Motor neuron (in vitro differentiated cells): ENCODE measurements around the gene DAPK3. TPM values are rescaled to one million over a fixed set of nuclear protein-coding genes. Genes with fewer than 3 reads are reported as not detected.
"Not testable (repeated sequence)": the region's sequence is repeated elsewhere in the genome, so short reads cannot be mapped to it uniquely, and the experiment has no call there.

ENCODE experiments used
- ATAC-seq, 8 experiments: fragments of 200-7000 bp; cut with Tn5 transposase; replicated peaks in 6 of 8; 2 replicates each; pipeline ENCODE4 v1.8.0; 2021; ENCODE audit warnings: mild to moderate bottlenecking in 8 of 8, moderate library complexity in 8 of 8
- H3K27ac ChIP-seq, 2 donors: fragments of 250-450 bp; sonication (Bioruptor Pico); 2 replicates each; pipeline ENCODE4 v1.9.0; 2021; ENCODE audit warnings: antibody characterized with exemption in 2 of 2, mild to moderate bottlenecking in 2 of 2, moderate library complexity in 1 of 2
- H3K4me1 ChIP-seq, 2 donors: fragments of 250-450 bp; sonication (Bioruptor Pico); replicated peaks in 1 of 2; 2 replicates each; pipeline ENCODE4 v1.6.1; 2021; ENCODE audit warnings: antibody characterized with exemption in 2 of 2, mild to moderate bottlenecking in 2 of 2, moderate library complexity in 1 of 2
- H3K4me3 ChIP-seq, 5 donors: fragments of 250-450 bp; sonication (Bioruptor Pico); 2 replicates each; pipeline ENCODE4 v1.9.0; 2021; ENCODE audit warnings: antibody characterized with exemption in 5 of 5, mild to moderate bottlenecking in 5 of 5, moderate library complexity in 4 of 5
- WGBS, 10 experiments: fragments of 450-650 bp; shearing (Covaris generic); methylation state at CpG; one replicate each; pipeline ENCODE4 v1.0.0; 2022; 5-methylcytosine and 5-hydroxymethylcytosine counted together
- in situ Hi-C, 9 experiments: fragments of 400-800 bp; cut with MboI; loops; one replicate each; pipeline ENCODE4 v1.15.0; 2021; ENCODE audit warnings: low sequenced_read_pairs in 9 of 9, low pct_unique_long_range_greater_than_20kb in 2 of 9; ENCODE audit not compliant: unreplicated experiment in 9 of 9
- total RNA-seq, 8 experiments: library from RNA; unstranded; fragments of 300-600 nt; gene quantifications; 2 replicates each; pipeline versions ENCODE4 v1.2.3 to v1.2.4, GENCODE V29; 2022

Gene DAPK3
- total RNA-seq, 8 experiments from 2014 or later, result 42.4 to 63.4 (median 50.8) TPM

GRCh38 chr19:3952755-3953276 is 18.1 kb downstream of the DAPK3 start:
- 75 to 100% (median 87%) methylated on average over 1 to 8 of the region's 9 CpGs; no CpG with 5 or more reads in 1 of the 10 experiments for WGBS, 10 experiments
- in situ Hi-C loops, H3K4me3 ChIP-seq, H3K4me1 ChIP-seq, H3K27ac ChIP-seq: not testable (repeated sequence)
- ATAC-seq, result peak in 2 of 8 experiments; percentile 6 to 11

DNA sequence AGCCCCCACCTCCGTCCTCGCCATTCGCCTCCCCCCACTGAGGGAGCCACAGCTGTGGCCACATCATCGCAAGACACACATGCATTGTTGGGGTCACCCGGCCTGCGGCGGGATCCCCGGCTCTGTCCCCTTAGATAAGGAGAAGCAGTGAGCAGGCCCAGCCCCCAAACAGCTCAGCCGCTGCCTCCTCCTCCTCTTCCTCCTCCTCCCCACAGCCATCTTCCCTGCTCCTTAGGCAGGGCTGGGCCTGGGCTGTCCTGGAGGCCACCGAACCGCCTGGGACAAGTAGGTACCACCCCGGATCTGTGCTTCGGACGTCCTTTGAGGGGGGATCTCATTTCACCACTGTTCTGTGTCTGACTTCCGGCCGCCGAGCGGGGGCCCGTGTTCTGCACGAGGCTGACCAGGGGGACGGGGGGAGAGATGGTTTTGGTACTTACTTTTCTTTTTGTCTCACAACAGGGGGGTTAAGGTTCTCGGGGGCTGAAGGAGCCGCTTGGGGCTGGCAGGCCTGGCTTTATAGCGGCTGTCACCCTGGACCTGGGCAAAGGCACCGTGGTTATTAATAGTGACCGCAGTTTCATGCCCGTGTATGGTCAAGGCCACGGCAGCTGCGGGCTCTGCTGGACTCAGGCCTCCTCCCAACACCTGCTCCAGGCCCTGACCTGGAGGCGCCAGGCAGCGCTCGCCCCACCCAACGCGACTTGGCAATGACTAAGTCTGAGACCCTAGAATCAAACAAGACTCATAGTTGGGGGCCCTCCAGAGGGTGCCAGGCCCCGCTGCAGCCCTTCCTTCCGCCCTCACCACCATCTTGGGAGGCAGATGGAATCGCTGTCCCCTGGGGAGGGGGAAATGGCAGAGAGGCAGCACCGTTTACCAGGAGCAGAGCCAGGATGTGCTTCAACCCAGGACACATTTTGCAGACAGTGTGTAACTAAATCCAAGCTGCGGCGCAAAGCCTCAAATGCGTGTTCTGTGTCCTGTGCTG is 19.7 kb downstream of the DAPK3 start:
- peak in 7 of 8 experiments; percentile 6 to 50 (median 33) for ATAC-seq
- in situ Hi-C loops, result no loop called here
- Histone ChIP-seq H3K27ac (no peak overlapping the region), H3K4me1 (peaks cover 0 to 6% of the 10 kb centered on the region in 2 donors), H3K4me3 (no peak overlapping the region)
- WGBS, 10 experiments, result 0 to 83% (median 74%) methylated on average over 1 to 10 of the region's 41 CpGs; no CpG with 5 or more reads in 5 of the 10 experiments

- no peak overlapping the region for H3K4me3 ChIP-seq
- H3K27ac ChIP-seq, result no peak overlapping the region
- peak in 5 of 8 experiments; percentile 11 to 47 (median 22) for ATAC-seq
- in situ Hi-C loops, result no loop called here
- H3K4me1 ChIP-seq, result peaks cover 0 to 6% of the 10 kb centered on the region in 2 donors
- no CpG with 5 or more reads among the region's 20 CpGs for WGBS, 10 experiments
Measured at GRCh38 chr19:3949997-3950859, 20.7 kb downstream of the DAPK3 start.

DNA sequence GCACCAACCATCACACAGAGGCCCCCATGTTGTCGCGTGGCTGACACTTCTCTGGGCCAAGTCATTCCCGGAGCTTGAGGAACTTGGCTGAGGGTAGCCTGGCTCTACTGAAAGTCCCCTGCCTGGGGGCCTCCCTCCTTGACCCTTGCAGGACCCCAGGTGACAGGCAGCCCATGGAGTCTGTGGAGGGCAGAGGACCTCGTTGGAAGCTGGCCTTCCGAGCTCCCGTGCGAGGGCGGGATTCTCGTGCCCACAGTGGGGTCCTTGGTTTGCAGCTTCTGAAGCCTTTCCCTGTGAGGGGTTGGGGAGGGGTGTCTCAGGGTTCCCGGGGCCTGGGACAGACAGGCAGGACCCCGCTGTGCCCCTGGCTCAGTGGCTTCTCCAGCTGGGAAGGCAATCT is 21.6 kb downstream of the DAPK3 start:
- 60 to 80% methylated on average over 1 to 6 of the region's 11 CpGs; no CpG with 5 or more reads in 8 of the 10 experiments for WGBS, 10 experiments
- peak in 1 of 8 experiments; percentile 1 for ATAC-seq
- Histone ChIP-seq H3K4me3 (no peak overlapping the region), H3K27ac (no peak overlapping the region), H3K4me1 (peaks cover 0 to 6% of the 10 kb centered on the region in 2 donors)
- in situ Hi-C loops, result no loop called here

GRCh38 chr19:3947316-3947933 is 23.5 kb downstream of the DAPK3 start:
- WGBS, 10 experiments, result 70 to 97% (median 89%) methylated on average over 3 to 11 of the region's 15 CpGs
- H3K4me1 ChIP-seq, H3K27ac ChIP-seq, H3K4me3 ChIP-seq, ATAC-seq, in situ Hi-C loops: not testable (repeated sequence)

- ATAC-seq, result peak in 1 of 8 experiments; percentile 18
- in situ Hi-C loops, result no loop called here
- WGBS, 10 experiments, result 0 to 63% (median 20%) methylated on average over 1 of the region's 2 CpGs; no CpG with 5 or more reads in 5 of the 10 experiments
- Histone ChIP-seq H3K4me3 (no peak overlapping the region), H3K27ac (no peak overlapping the region), H3K4me1 (no peaks in the 10 kb centered on the region)
Measured at GRCh38 chr19:3945838-3946237, 25.1 kb downstream of the DAPK3 start.

- H3K4me3 ChIP-seq, result no peak overlapping the region
- WGBS, 10 experiments, result 67 to 100% (median 84%) methylated on average over 1 to 7 of the region's 11 CpGs
- in situ Hi-C loops, result no loop called here
- no peak overlapping the region for H3K27ac ChIP-seq
- H3K4me1 ChIP-seq, result no peaks in the 10 kb centered on the region
- no peak for ATAC-seq
Measured at GRCh38 chr19:3944018-3944721, 26.7 kb downstream of the DAPK3 start.

GRCh38 chr19:3942790-3943409 is 28.0 kb downstream of the DAPK3 start:
- WGBS, 10 experiments, result 55 to 90% (median 79%) methylated on average over 1 to 8 of the region's 8 CpGs; no CpG with 5 or more reads in 3 of the 10 experiments
- no peak overlapping the region for H3K27ac ChIP-seq
- H3K4me3 ChIP-seq, result no peak overlapping the region
- H3K4me1 ChIP-seq, result no peaks in the 10 kb centered on the region
- in situ Hi-C loops, result no loop called here
- no peak for ATAC-seq

- 40 to 97% (median 60%) methylated on average over 1 to 5 of the region's 22 CpGs; no CpG with 5 or more reads in 3 of the 10 experiments for WGBS, 10 experiments
- H3K4me1 ChIP-seq, H3K4me3 ChIP-seq, H3K27ac ChIP-seq, ATAC-seq, in situ Hi-C loops: not testable (repeated sequence)
Measured at GRCh38 chr19:3938300-3938950, 32.5 kb downstream of the DAPK3 start.

DNA sequence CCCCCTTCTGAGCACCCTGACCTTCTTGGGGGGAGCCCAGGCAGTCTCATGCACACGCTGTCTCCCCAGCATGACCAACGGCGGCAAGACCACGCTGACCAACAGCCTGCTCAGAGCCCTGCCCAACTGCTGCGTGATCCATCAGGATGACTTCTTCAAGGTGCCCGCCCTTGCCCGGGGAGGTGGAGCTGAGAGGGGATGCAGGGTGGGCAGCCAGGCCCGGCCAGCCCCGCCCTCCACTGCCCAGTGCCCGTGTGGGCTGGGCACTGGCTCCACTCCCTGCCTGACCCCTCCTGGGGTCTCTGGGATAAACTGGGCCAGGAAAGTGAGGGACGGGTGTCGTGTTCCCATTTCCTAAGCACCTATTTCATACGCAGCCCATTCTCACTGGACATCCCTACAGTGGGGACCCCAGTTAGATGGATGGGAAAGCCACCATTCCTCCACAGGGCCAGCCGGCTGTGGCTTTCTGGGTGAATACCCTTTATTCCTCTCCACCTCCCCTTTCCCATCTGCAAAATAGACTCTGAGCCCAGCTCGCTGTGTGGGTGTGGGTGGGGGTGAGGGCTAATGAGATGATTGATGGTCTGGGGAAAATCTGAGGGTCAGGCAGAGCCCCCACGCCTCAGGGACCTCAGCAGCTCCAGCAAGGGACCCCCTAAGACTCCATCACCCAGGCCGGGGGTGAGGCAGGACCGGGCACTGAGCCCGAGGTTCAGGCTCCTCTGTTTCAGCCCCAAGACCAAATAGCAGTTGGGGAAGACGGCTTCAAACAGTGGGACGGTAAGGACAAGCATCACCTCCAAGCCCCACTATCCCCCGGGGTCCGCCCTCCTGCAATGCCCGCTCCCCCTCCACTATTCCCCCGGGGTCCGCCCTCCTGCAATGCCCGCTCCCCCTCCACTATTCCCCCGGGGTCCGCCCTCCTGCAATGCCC is 34.1 kb downstream of the DAPK3 start:
- no peak for ATAC-seq
- H3K4me3 ChIP-seq, result no peak overlapping the region
- no peak overlapping the region for H3K27ac ChIP-seq
- 40 to 95% (median 87%) methylated on average over 1 to 6 of the region's 29 CpGs; no CpG with 5 or more reads in 6 of the 10 experiments for WGBS, 10 experiments
- in situ Hi-C loops, result no loop called here
- H3K4me1 ChIP-seq, result peaks cover 0 to 12% of the 10 kb centered on the region in 2 donors
